Mucosa of rectum (tissue), 2 donors: Measurements from ENCODE around the gene NKD1.
A peak's percentile ranks its signal among the peaks of the same experiment; 100 is the strongest.

Experiments used
- H3K27ac ChIP-seq, 2 donors: one replicate each; pipeline ENCODE4 v1.7.0; 2013; ENCODE audit warnings: inconsistent platforms in 2 of 2, low read depth in 2 of 2, low read length in 2 of 2
- H3K27me3 ChIP-seq, 2 donors: one replicate each; pipeline ENCODE4 v1.7.0; 2013; ENCODE audit warnings: low read length in 2 of 2; ENCODE audit not compliant: control insufficient read depth in 2 of 2, insufficient read depth in 2 of 2
- H3K36me3 ChIP-seq, 2 donors: one replicate each; pipeline ENCODE4 v1.7.0; 2013; ENCODE audit warnings: low read length in 2 of 2; ENCODE audit not compliant: control insufficient read depth in 2 of 2, insufficient read depth in 2 of 2
- H3K4me1 ChIP-seq, 2 donors: one replicate each; pipeline ENCODE4 v1.7.0; 2013; ENCODE audit warnings: low read length in 2 of 2, mild to moderate bottlenecking in 1 of 2; ENCODE audit not compliant: control insufficient read depth in 2 of 2, insufficient read depth in 2 of 2
- H3K4me3 ChIP-seq, 2 donors: one replicate each; pipeline ENCODE4 v1.7.0; 2013; ENCODE audit warnings: low read length in 2 of 2
- H3K9ac ChIP-seq, 2 donors: one replicate each; pipeline ENCODE4 v1.7.0; 2013; ENCODE audit warnings: low read length in 2 of 2, low read depth in 1 of 2, mild to moderate bottlenecking in 1 of 2
- H3K9me3 ChIP-seq, 2 donors: one replicate each; pipeline ENCODE4 v1.7.0; 2013; ENCODE audit warnings: low read length in 2 of 2; ENCODE audit not compliant: control insufficient read depth in 2 of 2
- donor health status: healthy.
- donor health status: Normal muscosa, but diverticular disease.

Gene NKD1

GRCh38 chr16:50673496-50674275 is 125.5 kb downstream of the NKD1 start:
- Histone ChIP-seq H3K27me3 (no peaks in the 10 kb centered on the region), H3K4me1 (peaks cover 0 to 1% of the 10 kb centered on the region in 2 donors)

DNA sequence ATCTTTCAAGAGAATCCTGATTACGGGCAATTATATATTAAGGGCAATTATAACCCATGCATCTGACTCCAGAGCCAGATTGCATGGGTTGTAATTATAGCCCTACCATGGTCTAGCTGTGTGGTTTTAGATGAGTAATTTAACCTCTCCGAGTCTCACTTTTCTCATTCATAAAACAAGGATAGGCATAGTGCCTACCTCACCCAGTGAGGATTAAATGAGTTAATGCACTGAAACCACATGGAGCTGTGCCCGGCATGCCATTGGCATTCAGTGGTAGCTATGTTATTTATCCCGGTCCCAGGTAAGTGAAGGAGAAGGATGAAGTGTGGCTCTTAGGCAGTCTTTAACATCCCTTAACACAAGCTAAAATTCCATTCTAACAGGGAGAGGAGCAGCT is 126.6 kb downstream of the NKD1 start:
- Histone ChIP-seq H3K9ac (no peak overlapping the region), H3K4me3 (no peak overlapping the region), H3K27me3 (no peaks in the 10 kb centered on the region), H3K36me3 (peaks cover 0 to 11% of the 10 kb centered on the region in 2 donors), H3K4me1 (peaks cover 0 to 3% of the 10 kb centered on the region in 2 donors), H3K9me3 (peaks cover 6 to 7% of the 10 kb centered on the region in 2 donors), H3K27ac (no peak overlapping the region)

More at GRCh38 chr16:50673496-50674275, 125.5 kb downstream of the NKD1 start:
- Histone ChIP-seq H3K27ac (no peak overlapping the region), H3K36me3 (peaks cover 0 to 11% of the 10 kb centered on the region in 2 donors), H3K9ac (no peak overlapping the region), H3K9me3 (peaks cover 6 to 7% of the 10 kb centered on the region in 2 donors), H3K4me3 (no peak overlapping the region)

DNA sequence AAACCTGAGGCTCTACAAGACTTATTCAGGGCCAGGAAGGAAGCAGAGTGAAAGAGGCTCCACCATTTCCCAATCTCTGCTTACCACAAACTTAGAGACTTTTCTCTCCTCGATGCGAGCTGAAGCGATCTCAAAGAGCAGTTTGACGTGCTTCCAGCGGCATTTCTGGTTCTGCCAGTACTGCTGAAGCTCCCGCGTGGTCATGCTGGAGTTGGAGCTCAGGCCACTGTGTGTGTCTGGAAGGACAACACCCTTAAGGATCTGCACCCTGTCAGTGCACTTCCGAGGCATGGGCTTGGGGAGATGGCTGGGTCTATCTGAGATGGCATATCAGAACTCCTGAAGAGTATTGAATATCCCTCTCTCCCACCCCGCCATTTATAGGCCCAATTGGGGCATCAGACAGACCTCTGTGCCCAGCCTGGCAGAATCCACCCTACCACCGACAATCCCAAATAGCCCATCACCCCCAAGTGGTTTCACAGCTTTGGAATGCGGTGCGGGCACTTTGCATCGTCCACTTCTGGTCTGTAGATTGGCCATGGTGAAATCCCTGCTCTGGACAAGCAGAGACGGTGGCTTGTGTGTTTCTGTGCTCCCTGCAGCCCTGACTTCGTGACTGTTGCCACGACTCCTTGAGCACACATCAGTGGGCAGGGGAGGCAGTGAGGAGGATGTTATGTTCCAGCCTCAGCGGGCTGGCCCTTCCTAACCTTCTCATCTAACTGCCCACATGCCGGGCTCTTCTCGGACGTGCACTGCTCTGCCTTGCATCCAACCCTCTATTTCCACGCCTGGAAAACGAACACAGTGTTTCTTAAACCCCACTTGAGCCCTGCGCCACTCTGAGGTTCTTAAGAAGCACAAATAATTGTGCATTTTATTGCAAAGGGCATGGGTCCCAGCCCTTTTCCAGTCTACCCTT is 127.8 kb downstream of the NKD1 start:
- Histone ChIP-seq H3K4me3 (no peak overlapping the region), H3K4me1 (peaks cover 0 to 3% of the 10 kb centered on the region in 2 donors), H3K27me3 (no peaks in the 10 kb centered on the region), H3K27ac (no peak overlapping the region), H3K36me3 (peaks cover 0 to 11% of the 10 kb centered on the region in 2 donors), H3K9ac (no peak overlapping the region), H3K9me3 (peaks cover 6 to 7% of the 10 kb centered on the region in 2 donors)

- Histone ChIP-seq H3K9ac (no peak overlapping the region), H3K4me3 (no peak overlapping the region), H3K27ac (no peak overlapping the region), H3K36me3 (peaks cover 0 to 11% of the 10 kb centered on the region in 2 donors), H3K9me3 (peaks cover 4 to 6% of the 10 kb centered on the region in 2 donors), H3K4me1 (peaks cover 0 to 3% of the 10 kb centered on the region in 2 donors), H3K27me3 (no peaks in the 10 kb centered on the region)
These were observed 128.6 kb downstream of the NKD1 start for GRCh38 chr16:50676684-50677225.

DNA sequence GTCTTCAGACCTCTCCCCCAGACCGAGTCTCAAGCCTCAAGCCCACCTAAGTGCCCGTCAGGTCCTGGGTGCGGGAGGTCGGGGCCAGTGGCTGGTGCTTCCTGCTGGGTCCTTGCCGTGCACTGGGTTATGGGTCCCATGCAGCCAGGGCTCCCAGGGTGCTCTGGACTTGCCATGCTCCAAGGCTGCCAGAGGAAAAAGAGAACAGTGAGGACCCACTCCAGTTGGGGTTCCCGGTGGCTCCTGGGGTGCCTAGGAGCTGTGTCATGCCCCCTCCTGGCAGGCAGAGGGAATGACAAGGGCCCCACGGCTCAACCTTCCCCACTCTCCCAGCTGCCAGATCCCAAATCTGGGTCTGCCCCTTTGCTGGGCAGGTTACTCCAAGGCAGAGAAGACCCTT is 129.2 kb downstream of the NKD1 start:
- no peaks in the 10 kb centered on the region for H3K27me3 ChIP-seq
- H3K27ac ChIP-seq = no peak overlapping the region
- peaks cover 0 to under 1% of the 10 kb centered on the region in 2 donors for H3K9me3 ChIP-seq
- H3K36me3 ChIP-seq = peaks cover 0 to 11% of the 10 kb centered on the region in 2 donors
- no peak overlapping the region for H3K9ac ChIP-seq
- H3K4me1 ChIP-seq = peaks cover 0 to 3% of the 10 kb centered on the region in 2 donors
- no peak overlapping the region for H3K4me3 ChIP-seq

- H3K36me3 ChIP-seq = peaks cover 0 to 11% of the 10 kb centered on the region in 2 donors
- H3K27me3 ChIP-seq = no peaks in the 10 kb centered on the region
- peaks cover 0 to 5% of the 10 kb centered on the region in 2 donors for H3K4me1 ChIP-seq
- H3K4me3 ChIP-seq = peak overlapping the region in 1 of 2 donors; percentile 26
- H3K9ac ChIP-seq = no peak overlapping the region
- no peaks in the 10 kb centered on the region for H3K9me3 ChIP-seq
- no peak overlapping the region for H3K27ac ChIP-seq
These were observed 130.3 kb downstream of the NKD1 start for GRCh38 chr16:50678531-50678930.

GRCh38 chr16:50679266-50679665 is 131.1 kb downstream of the NKD1 start:
- Histone ChIP-seq H3K27me3 (no peaks in the 10 kb centered on the region), H3K4me3 (peak overlapping the region in 1 of 2 donors; percentile 3), H3K27ac (no peak overlapping the region), H3K4me1 (peaks cover 0 to 10% of the 10 kb centered on the region in 2 donors), H3K36me3 (peaks cover 0 to 9% of the 10 kb centered on the region in 2 donors), H3K9ac (no peak overlapping the region), H3K9me3 (no peaks in the 10 kb centered on the region)

GRCh38 chr16:50679676-50680555 is 131.7 kb downstream of the NKD1 start:
- Histone ChIP-seq H3K27ac (peak overlapping the region in 1 of 2 donors; percentile 72), H3K4me3 (peak overlapping the region; percentile 17 to 68), H3K9ac (peak overlapping the region in 1 of 2 donors; percentile 54), H3K36me3 (peaks cover 0 to 5% of the 10 kb centered on the region in 2 donors), H3K27me3 (no peaks in the 10 kb centered on the region), H3K4me1 (peaks cover 1 to 13% of the 10 kb centered on the region in 2 donors), H3K9me3 (no peaks in the 10 kb centered on the region)

DNA sequence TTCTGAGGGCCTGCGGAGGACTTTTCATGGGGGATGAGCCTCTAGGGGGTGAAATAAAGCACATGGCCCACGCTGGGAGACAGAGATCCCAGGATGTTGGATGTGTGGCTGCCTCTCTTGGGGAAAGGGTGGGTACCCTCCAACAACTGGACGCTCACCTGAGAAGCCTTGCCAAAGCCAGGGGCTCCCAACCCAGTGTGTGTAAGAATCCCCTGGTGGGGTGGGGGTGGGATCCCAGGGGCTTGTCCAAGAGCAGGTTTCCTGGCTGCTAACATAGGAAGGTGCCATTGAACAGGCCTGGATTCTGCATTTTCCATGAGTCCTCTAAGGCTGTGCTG is 132.3 kb downstream of the NKD1 start:
- Histone ChIP-seq H3K36me3 (peaks cover 0 to 3% of the 10 kb centered on the region in 2 donors), H3K9ac (peak overlapping the region; percentile 7 to 54), H3K27ac (peak overlapping the region in 1 of 2 donors; percentile 72), H3K27me3 (no peaks in the 10 kb centered on the region), H3K4me3 (peak overlapping the region; percentile 17 to 68), H3K9me3 (no peaks in the 10 kb centered on the region), H3K4me1 (peaks cover 4 to 13% of the 10 kb centered on the region in 2 donors)
